HG03139 (cell line): Measurements from ENCODE around the gene ELL2.
"Not testable (repeated sequence)": the region's sequence is repeated elsewhere in the genome, so short reads cannot be mapped to it uniquely, and the experiment has no call there.

Source experiments
- ATAC-seq: cut with Tn5 transposase; IDR thresholded peaks from one replicate; pipeline ENCODE4 v1.9.1; 2021; ENCODE audit not compliant: unreplicated experiment

The ELL2 gene

GRCh38 chr5:95931079-95931833, 30.4 kb downstream of the ELL2 start:
- no peak for ATAC-seq

GRCh38 chr5:95930141-95930930, 31.3 kb downstream of the ELL2 start:
- ATAC-seq = no peak

DNA sequence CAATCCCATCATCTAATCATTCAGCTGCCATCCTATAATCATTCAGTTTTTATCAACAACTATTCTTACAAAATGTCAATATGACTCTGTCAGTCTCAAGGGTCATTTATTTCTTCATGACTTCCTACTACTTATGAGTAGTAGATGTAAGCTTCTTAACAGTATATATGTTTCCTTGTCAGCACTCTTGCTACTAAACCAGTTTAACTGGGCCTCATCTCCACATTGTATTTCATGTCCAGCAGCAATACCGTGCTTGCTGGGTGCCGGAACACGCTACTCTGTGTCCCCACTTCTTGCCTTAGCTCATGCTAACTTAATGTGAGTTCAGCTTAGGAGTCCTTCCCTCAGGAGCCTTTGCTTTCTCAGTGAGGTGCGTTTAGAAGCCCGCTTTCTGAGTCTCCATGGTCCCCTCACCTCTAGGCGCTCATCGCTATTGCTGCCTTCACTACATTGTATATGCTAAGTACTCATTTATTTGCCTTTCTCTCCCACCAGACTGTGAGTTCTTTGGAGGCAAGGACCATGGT, 32.9 kb downstream of the ELL2 start:
- ATAC-seq = no peak

DNA sequence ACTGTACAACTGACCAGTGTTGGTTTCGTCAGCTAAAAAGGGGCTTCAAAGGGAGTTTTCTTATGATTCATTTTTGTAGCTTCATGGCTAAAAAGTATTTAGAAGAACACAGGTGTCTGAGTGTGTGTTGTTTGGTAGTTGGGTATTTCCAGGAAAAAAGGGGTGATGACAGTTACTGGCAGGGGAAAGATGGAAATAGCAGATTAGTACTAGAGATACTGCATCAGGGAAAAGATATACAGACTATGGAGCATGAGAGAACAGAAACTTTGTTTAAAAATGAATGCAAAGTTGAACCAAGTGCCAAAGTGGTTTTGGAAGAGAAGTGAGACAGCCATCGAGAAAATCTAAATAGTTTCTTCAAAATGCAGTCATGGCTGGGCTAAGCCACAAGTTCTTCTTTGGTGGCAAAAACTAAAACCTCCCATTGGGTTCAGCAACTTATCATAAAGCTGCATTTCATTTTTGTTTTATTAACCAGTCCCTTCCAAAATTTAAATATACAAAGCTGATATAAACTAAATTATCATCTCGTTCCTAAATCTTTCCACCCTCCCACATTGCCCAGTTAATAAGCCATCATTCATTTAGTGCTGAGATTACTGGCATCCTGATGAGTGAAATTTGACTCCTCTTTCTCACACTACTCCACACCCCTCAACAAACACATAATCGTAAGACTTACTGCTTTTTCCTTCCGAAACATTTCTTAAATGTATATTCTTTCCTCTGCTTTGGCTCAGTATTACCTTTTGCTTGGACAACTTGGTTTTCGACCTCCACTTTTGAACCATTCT, 33.5 kb downstream of the ELL2 start:
- ATAC-seq = no peak

DNA sequence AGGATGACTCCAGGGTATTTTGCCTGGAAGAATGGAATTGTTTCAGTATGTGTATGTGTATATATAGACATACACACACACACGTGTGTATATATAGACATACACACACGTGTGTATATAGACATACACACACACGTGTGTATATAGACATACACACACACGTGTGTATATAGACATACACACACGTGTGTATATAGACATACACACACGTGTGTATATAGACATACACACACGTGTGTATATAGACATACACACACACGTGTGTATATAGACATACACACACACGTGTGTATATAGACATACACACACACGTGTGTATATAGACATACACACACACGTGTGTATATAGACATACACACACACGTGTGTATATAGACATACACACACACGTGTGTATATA, 34.4 kb downstream of the ELL2 start:
- not testable (repeated sequence) for ATAC-seq

GRCh38 chr5:95925939-95926338, 35.7 kb downstream of the ELL2 start:
- ATAC-seq = peak; percentile 38

DNA sequence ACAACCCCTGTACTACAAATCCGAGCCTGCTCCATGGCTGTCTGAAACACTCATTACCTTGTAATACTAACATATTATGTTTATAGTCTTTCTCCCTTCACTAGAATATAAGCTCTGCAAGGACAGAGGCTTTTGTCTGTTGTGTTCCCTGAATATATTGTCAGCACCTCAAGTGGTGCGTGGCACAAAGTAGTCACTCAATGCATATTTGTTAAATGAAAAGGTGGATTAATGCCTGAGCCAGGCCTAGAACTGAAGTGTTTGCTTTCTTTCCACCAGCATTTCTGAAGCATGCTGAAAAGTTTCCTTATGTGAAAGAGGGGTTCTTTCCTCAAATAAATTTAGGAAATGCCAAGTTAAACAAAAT, 36.3 kb downstream of the ELL2 start:
- ATAC-seq = no peak

GRCh38 chr5:95924720-95925377, 36.8 kb downstream of the ELL2 start:
- ATAC-seq = no peak

GRCh38 chr5:95923918-95924544, 37.6 kb downstream of the ELL2 start:
- ATAC-seq = peak; percentile 38

DNA sequence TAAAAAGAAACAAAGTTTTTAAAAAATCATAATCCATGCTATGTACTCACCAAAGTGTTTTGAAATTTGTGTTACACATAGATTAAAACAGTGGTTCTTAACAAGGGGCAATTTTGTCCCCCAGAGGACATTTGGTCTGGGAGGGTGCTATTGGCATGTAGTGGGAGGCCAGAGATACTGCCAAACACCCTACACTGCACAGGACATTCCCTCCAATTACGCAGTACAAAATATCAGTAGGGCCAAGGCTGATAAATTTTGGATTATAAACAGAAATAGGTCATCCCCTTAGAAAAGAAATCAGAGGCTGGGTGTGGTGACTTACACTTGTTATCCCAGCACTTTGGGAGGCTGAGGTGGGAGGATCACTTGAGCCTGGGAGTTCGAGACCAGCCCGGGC, 38.9 kb downstream of the ELL2 start:
- ATAC-seq = no peak

- ATAC-seq = no peak
Measured at GRCh38 chr5:95921501-95921900, 40.1 kb downstream of the ELL2 start.

GRCh38 chr5:95920822-95921221, 40.8 kb downstream of the ELL2 start:
- ATAC-seq = no peak

DNA sequence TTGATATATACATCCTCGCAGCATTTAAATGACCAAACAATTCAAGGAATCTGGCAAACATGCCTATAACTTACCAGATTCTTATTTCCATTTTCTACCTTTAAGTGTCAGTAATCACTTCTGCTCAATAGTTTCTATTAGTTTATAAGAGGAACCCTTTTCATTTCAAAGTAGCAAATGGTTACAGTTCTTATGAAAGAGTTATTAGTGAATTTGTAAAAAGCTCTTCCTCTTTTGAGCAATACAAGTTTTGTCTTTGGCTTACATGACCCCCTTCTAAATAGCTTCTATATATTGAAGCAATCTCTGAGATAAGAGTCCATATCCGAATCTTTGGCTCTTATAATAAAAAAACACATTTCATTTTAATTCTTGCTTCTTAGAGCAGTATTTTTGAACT, 42.0 kb downstream of the ELL2 start:
- ATAC-seq = no peak

- ATAC-seq = no peak
Measured at GRCh38 chr5:95918421-95919006, 43.1 kb downstream of the ELL2 start.

DNA sequence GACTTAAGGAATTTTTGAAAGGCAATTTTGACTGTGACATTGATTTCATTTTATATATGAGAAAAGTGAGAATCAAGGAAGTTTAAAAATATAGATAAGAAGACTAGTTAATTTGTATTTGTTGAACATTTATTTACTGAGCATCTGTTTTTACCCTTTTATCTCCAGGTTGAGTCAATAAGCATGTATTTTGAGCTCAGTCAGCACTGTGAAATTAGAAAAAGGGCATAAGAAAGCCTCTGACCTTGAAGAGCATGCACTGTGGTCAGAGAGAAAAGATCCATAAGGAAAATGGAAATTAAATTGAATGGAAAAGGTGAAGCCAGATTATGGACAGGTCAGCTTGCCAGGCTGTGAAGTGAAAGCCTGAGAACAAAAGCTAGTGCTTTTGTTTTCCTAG, 44.4 kb downstream of the ELL2 start:
- ATAC-seq = no peak

- ATAC-seq = no peak
Measured at GRCh38 chr5:95916687-95917085, 45.0 kb downstream of the ELL2 start.

GRCh38 chr5:95915999-95916686, 45.5 kb downstream of the ELL2 start:
- no peak for ATAC-seq

DNA sequence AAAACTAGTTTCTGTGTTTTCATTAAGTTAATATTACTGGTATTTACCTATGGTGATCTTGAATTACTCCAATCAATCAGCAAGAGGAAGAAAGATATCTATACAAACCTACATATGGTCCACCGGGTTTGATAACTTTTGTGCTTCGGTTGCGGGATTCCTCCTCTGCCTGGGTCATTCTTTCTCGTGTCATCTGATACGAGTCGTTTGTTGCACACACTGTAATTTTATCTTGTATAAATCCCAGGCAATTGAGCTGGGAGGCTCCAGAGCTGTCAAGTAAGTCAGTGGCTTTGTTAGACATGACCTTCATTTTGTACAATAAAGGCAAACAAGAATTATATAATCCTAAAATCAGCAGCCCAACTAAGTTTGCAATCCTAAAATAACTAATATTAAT, 48.0 kb downstream of the ELL2 start:
- no peak for ATAC-seq

DNA sequence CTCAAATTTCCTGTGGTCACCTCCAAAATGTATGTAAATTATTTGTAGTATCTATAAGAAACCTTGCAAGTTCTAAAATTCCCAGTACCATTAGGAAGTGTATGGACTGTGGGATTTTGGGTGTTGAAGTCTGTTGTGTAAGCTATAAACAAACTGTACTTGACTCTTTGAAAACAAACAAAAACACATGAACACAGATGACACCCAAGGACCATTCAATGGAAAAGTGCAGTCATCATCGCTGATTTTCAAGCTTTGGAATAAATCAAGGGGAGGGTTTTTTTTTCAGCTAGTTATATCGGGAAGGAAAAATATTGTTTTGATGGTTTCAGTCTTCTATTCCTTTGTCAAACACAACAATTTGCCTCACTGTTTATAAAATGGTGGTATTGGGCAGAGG, 49.6 kb downstream of the ELL2 start:
- no peak for ATAC-seq

- ATAC-seq = no peak
Measured at GRCh38 chr5:95910521-95910920, 51.1 kb downstream of the ELL2 start.
